ENCODE results near the gene PLCG2. TPM values are rescaled to one million over a fixed set of nuclear protein-coding genes. Genes with fewer than 3 reads are reported as not detected.
A peak's percentile ranks its signal among the peaks of the same experiment; 100 is the strongest.

The PLCG2 gene
- polyA plus RNA-seq, 2 of the 4 experiments (the other 2 are of a cell fraction): 2.8 to 6.0 TPM

- DNase-seq (ENCODE audit: low read depth in 1 of 2, low spot score in 1 of 2) (no peak), ATAC-seq (no peak), FAIRE-seq (no peak)
- peaks cover 29% of the 10 kb centered on the region for H3K4me1 ChIP-seq
- ChIA-PET CTCF (interaction anchor here (0.7 to 9.9 kb wide), 12 partner anchors 10 to 699 kb away, joined by 3 to 91 read pairs (median 4); partner anchors contain the start of gene ATMIN), POLR2A (no interaction called here)
- peak overlapping the region; percentile 29 to 68; a peak in 3 of 6 replicates for H3K27ac ChIP-seq
- WGBS (ENCODE audit: missing lambda C conversion rate): 86% methylated on average over 6 of the region's 6 CpGs
- no peak overlapping the region for H3K4me2 ChIP-seq
- H3K9me3 ChIP-seq: no peaks in the 10 kb centered on the region
- H3K4me3 ChIP-seq: no peak overlapping the region
- TF ChIP-seq ZFP36 (IDR thresholded peaks at IDR 0.05; ENCODE audit: borderline replicate concordance, partially characterized antibody) (no peak), EHF (CRISPR knock-in tag; IDR thresholded peaks at IDR 0.05) (no peak), REST (IDR thresholded peaks at IDR 0.05) (no peak), MAX (IDR thresholded peaks at IDR 0.05) (no peak), RNF2 (IDR thresholded peaks at IDR 0.05; ENCODE audit: borderline replicate concordance, low read depth) (no peak), PHF8 (IDR thresholded peaks at IDR 0.05; ENCODE audit: borderline replicate concordance, low read depth) (no peak), JUN (IDR thresholded peaks at IDR 0.05) (no peak), POLR2AphosphoS2 (conservative IDR thresholded peaks at IDR 0.05; ENCODE audit: low read length) (no peak), ESRRA (IDR thresholded peaks at IDR 0.05; ENCODE audit: borderline replicate concordance, low read length) (no peak), ELK1 (IDR thresholded peaks at IDR 0.05; ENCODE audit: low read depth, low read length) (no peak)
These were observed 44.3 kb upstream of the PLCG2 start for GRCh38 chr16:81734632-81735434.

- no peak for FAIRE-seq
- H3K9me3 ChIP-seq: no peaks in the 10 kb centered on the region
- peak overlapping the region; percentile 80 for H3K4me2 ChIP-seq
- ChIA-PET CTCF (interaction anchor here (0.6 to 9.9 kb wide), 35 partner anchors 9 to 744 kb away, joined by 3 to 91 read pairs (median 4); partner anchors contain the start of genes ATMIN and PLCG2), POLR2A (no interaction called here)
- H3K4me1 ChIP-seq: peaks cover 13% of the 10 kb centered on the region
- peak overlapping the region; percentile 32; the same call in 2 of the 3 replicates for H3K4me3 ChIP-seq
- TF ChIP-seq CEBPB (IDR thresholded peaks at IDR 0.05) (peak; percentile 34 to 82; a peak in 3 of 4 replicates), HOXA7 (CRISPR knock-in tag; IDR thresholded peaks at IDR 0.05) (no peak), BHLHE40 (IDR thresholded peaks at IDR 0.05; ENCODE audit: low read depth, low read length) (no peak), RAD21 (conservative IDR thresholded peaks at IDR 0.05 in 1 of 2, IDR thresholded peaks at IDR 0.05 in 1 of 2) (peak; percentile 98), KDM5A (IDR thresholded peaks at IDR 0.05) (no peak), HOXB5 (CRISPR knock-in tag; IDR thresholded peaks at IDR 0.05) (no peak), RNF2 (IDR thresholded peaks at IDR 0.05; ENCODE audit: borderline replicate concordance, low read depth) (no peak), RFX5 (IDR thresholded peaks at IDR 0.05) (0 out of 2 replicates have a peak, but pooled peaks have one; percentile 31), POLR2AphosphoS2 (conservative IDR thresholded peaks at IDR 0.05; ENCODE audit: low read length) (no peak), ESRRA (IDR thresholded peaks at IDR 0.05; ENCODE audit: borderline replicate concordance, low read length) (no peak), HES2 (IDR thresholded peaks at IDR 0.05) (no peak), SMC3 (IDR thresholded peaks at IDR 0.05) (peak; percentile 93), ZSCAN20 (CRISPR knock-in tag; IDR thresholded peaks at IDR 0.05) (no peak), TFCP2L1 (CRISPR knock-in tag; IDR thresholded peaks at IDR 0.05) (no peak), MAX (IDR thresholded peaks at IDR 0.05) (peak; percentile 59), FOSL2 (IDR thresholded peaks at IDR 0.05) (no peak), FOSL2 (CRISPR knock-in tag; IDR thresholded peaks at IDR 0.05) (no peak), ZNF302 (CRISPR knock-in tag; IDR thresholded peaks at IDR 0.05) (no peak)
- TF ChIP-seq, protein P1, sequence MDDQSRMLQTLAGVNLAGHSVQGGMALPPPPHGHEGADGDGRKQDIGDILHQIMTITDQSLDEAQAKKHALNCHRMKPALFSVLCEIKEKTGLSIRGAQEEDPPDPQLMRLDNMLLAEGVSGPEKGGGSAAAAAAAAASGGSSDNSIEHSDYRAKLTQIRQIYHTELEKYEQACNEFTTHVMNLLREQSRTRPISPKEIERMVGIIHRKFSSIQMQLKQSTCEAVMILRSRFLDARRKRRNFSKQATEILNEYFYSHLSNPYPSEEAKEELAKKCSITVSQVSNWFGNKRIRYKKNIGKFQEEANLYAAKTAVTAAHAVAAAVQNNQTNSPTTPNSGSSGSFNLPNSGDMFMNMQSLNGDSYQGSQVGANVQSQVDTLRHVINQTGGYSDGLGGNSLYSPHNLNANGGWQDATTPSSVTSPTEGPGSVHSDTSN (IDR thresholded peaks at IDR 0.05): 0 out of 2 replicates have a peak, but pooled peaks have one; percentile 13
- TF ChIP-seq, protein P2, sequence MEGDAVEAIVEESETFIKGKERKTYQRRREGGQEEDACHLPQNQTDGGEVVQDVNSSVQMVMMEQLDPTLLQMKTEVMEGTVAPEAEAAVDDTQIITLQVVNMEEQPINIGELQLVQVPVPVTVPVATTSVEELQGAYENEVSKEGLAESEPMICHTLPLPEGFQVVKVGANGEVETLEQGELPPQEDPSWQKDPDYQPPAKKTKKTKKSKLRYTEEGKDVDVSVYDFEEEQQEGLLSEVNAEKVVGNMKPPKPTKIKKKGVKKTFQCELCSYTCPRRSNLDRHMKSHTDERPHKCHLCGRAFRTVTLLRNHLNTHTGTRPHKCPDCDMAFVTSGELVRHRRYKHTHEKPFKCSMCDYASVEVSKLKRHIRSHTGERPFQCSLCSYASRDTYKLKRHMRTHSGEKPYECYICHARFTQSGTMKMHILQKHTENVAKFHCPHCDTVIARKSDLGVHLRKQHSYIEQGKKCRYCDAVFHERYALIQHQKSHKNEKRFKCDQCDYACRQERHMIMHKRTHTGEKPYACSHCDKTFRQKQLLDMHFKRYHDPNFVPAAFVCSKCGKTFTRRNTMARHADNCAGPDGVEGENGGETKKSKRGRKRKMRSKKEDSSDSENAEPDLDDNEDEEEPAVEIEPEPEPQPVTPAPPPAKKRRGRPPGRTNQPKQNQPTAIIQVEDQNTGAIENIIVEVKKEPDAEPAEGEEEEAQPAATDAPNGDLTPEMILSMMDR (IDR thresholded peaks at IDR 0.05): peak; percentile 94
- 4% methylated on average over 22 of the region's 22 CpGs for WGBS (ENCODE audit: missing lambda C conversion rate)
- peak; percentile 93 to 94 for ATAC-seq
- peak; percentile 86 to 87 for DNase-seq (ENCODE audit: low read depth in 1 of 2, low spot score in 1 of 2)
- peak overlapping the region; percentile 65 to 78 for H3K27ac ChIP-seq
These were observed 41.1 kb upstream of the PLCG2 start for GRCh38 chr16:81737885-81738536.
